ENCODE results near the gene CLINT1. TPM values are rescaled to one million over a fixed set of nuclear protein-coding genes. Genes with fewer than 3 reads are reported as not detected.

The CLINT1 gene
- total and polyA plus RNA-seq, 12 donors = 15.1 to 54.7 (median 50.7) TPM

DNA sequence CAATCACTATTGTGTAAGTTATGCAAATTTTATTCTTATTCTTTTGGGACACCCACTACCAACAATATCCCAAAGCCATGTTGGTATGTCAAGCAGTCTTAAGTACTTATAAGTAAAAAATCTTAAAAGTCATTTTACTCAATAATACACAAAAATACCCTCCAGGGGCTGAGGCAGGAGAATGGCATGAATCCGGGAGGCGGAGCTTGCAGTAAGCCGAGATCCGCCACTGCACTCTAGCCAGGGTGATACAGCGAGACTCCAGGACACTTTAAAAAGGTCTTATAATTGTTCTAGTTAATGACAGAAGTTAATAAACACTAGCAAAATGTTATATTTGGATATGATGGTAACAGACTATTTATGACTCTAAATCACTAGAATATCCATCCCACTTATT lies 16.8 kb downstream of the CLINT1 start:
- ATAC-seq (no peak), DNase-seq (no peak)
- intact Hi-C loops (cut with DNase I) = no loop called here
- 93 to 96% methylated on average over 5 of the region's 5 CpGs for WGBS, 2 donors
- Histone ChIP-seq H3K9me3 (peaks cover 0 to 7% (median 0%) of the 10 kb centered on the region in 11 donors), H3K4me3 (no peak overlapping the region), H3K27me3 (no peaks in the 10 kb centered on the region), H3K36me3 (peaks cover 0 to 1% (median 0%) of the 10 kb centered on the region in 9 donors), H3K4me1 (peaks cover 0 to 5% (median 0%) of the 10 kb centered on the region in 9 donors), H3K27ac (no peak overlapping the region)
- TF ChIP-seq, protein P1, sequence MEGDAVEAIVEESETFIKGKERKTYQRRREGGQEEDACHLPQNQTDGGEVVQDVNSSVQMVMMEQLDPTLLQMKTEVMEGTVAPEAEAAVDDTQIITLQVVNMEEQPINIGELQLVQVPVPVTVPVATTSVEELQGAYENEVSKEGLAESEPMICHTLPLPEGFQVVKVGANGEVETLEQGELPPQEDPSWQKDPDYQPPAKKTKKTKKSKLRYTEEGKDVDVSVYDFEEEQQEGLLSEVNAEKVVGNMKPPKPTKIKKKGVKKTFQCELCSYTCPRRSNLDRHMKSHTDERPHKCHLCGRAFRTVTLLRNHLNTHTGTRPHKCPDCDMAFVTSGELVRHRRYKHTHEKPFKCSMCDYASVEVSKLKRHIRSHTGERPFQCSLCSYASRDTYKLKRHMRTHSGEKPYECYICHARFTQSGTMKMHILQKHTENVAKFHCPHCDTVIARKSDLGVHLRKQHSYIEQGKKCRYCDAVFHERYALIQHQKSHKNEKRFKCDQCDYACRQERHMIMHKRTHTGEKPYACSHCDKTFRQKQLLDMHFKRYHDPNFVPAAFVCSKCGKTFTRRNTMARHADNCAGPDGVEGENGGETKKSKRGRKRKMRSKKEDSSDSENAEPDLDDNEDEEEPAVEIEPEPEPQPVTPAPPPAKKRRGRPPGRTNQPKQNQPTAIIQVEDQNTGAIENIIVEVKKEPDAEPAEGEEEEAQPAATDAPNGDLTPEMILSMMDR (IDR thresholded peaks at IDR 0.05) = no peak

DNA sequence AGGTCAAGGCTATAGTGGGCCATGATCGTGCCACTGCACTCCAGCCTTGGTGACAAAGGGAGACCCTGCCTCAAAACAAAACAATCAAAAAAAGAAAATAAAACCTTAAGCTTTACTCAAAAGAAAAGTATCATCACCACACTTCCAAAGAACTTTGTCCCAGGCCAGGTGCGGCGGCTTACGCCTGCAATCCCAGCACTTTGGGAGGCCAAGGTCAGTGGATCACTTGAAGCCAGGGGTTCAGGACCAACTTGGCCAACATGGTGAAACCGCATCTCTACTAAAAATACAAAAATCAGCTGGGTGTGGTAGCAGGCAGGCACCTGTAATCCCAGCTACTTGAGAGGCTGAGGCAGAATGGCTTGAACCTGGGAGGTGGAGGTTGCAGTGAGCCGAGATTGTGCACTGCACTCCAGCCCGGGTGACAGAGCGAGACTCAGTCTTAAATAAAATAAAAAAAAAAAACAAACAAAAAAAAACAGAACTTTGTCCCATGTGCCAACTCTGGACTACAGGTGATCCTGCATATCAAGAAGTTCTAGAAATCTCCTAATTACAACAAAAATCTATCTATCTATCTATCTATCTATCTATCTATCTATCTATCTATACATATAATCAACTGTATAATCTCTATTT lies 19.7 kb downstream of the CLINT1 start:
- Histone ChIP-seq H3K4me3 (no peak overlapping the region), H3K9me3 (no peaks in the 10 kb centered on the region), H3K36me3 (no peaks in the 10 kb centered on the region), H3K27ac (no peak overlapping the region), H3K27me3 (no peaks in the 10 kb centered on the region), H3K4me1 (peaks cover 0 to 13% (median 8%) of the 10 kb centered on the region in 9 donors)
- no peak for DNase-seq
- no peak for ATAC-seq
- 71 to 88% methylated on average over 8 of the region's 8 CpGs for WGBS, 2 donors
- TF ChIP-seq, protein P1 (IDR thresholded peaks at IDR 0.05) = no peak
- intact Hi-C loops (cut with DNase I) = no loop called here

DNA sequence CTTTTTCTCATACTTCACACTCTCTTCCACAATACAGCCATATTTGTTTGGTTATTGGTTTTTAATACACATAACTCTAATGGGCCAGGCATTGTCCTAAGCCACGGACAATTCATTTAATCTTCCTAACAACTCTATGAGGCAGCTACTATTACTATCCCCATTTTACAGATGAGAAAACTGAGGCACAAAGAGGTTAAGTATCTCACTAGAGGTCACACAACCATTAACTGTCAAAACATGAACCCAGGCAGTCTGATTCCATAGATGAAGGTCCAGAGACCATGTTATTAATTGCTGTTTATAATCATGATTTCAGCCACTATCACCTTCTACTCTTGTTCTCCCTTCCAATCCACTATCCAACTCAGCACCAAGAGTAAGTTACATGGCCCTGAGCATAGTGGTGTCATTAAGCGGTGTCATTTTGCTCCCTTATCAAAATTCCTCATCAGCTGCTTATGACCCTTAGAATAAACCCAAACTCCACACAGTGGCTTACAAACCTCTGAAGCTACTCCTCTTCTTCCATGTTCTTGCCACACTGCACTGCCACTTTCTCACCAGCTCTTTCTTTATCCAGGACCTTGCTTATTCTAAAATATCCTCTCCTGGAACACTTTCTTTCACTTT lies 22.7 kb downstream of the CLINT1 start:
- no peaks in the 10 kb centered on the region for H3K27me3 ChIP-seq
- H3K4me3 ChIP-seq = no peak overlapping the region
- H3K9me3 ChIP-seq = no peaks in the 10 kb centered on the region
- H3K4me1 ChIP-seq = peaks cover 0 to 26% (median 9%) of the 10 kb centered on the region in 9 donors
- DNase-seq (no peak), ATAC-seq (no peak)
- H3K27ac ChIP-seq = no peak overlapping the region
- no peaks in the 10 kb centered on the region for H3K36me3 ChIP-seq
- intact Hi-C loops (cut with DNase I) = no loop called here
- TF ChIP-seq, protein P1 (IDR thresholded peaks at IDR 0.05) = no peak
- 93 to 99% methylated on average over 2 of the region's 2 CpGs for WGBS, 2 donors

DNA sequence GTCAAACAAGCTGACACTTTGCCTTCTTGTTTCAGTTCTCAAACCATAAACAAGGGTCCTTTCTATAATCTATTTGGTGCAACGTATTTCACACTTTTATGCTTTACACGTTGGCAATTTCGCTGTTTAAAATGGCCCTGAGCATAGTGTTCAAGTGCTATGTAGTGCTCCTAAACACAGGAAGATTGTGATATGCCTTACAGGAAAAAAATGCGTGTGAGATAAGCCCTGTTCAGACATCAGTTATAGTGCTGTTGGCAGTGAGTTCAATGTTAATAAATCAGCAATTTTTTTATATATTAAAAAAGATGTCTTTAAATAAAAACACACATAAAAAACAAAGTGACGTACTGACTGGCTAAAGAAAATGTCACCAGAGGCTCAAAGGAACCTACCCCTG lies 23.9 kb downstream of the CLINT1 start:
- ATAC-seq = no peak

More for the DNA sequence above, 23.9 kb downstream of the CLINT1 start:
- Histone ChIP-seq H3K36me3 (no peaks in the 10 kb centered on the region), H3K27me3 (no peaks in the 10 kb centered on the region), H3K27ac (no peak overlapping the region), H3K4me3 (no peak overlapping the region), H3K4me1 (peaks cover 0 to 26% (median 9%) of the 10 kb centered on the region in 9 donors), H3K9me3 (no peaks in the 10 kb centered on the region)
- WGBS, 2 donors = 67 to 71% methylated on average over 5 of the region's 5 CpGs
- intact Hi-C loops (cut with DNase I) = no loop called here
- DNase-seq = no peak
- TF ChIP-seq, protein P1 (IDR thresholded peaks at IDR 0.05) = no peak

All from heart right ventricle (tissue), 16 donors.